Right cardiac atrium (tissue), 5 donors: Measurements from ENCODE around the gene CEP152. TPM values are rescaled to one million over a fixed set of nuclear protein-coding genes. Genes with fewer than 3 reads are reported as not detected.

Experiments used
- ATAC-seq, 2 donors: fragments of 200-7000 bp; cut with Tn5 transposase; one replicate each; pipeline versions ENCODE4 v1.8.0 to v1.9.1; 2020; ENCODE audit warnings: moderate library complexity in 2 of 2, mild to moderate bottlenecking in 1 of 2
- DNase-seq, 3 donors: peaks; one replicate each; pipeline ENCODE4 v3.0.0-alpha.2; 2020
- H3K27ac ChIP-seq: one replicate; pipeline ENCODE4 v1.5.1; 2013; ENCODE audit warnings: mild to moderate bottlenecking, low read length, control low read depth, moderate library complexity
- H3K27me3 ChIP-seq: one replicate; pipeline ENCODE4 v1.6.1; 2013; ENCODE audit not compliant: control insufficient read depth, insufficient read depth
- H3K4me1 ChIP-seq: one replicate; pipeline ENCODE4 v1.6.1; 2013; ENCODE audit warnings: low read length; ENCODE audit not compliant: control insufficient read depth, insufficient read depth
- H3K4me3 ChIP-seq: one replicate; pipeline ENCODE4 v1.5.1; 2013; ENCODE audit warnings: low read length, control low read depth
- H3K9me3 ChIP-seq: one replicate; pipeline ENCODE4 v1.6.1; 2013; ENCODE audit warnings: low read length; ENCODE audit not compliant: control insufficient read depth
- WGBS: extraction: QIAGEN DNeasy Blood & Tissue Kit; methylation state at CpG from one replicate; pipeline ENCODE4 v1.1.7; 2013; 5-methylcytosine and 5-hydroxymethylcytosine counted together
- intact Hi-C, 4 donors: fragments of 100-400 bp; cut with DNase I; formaldehyde crosslinking; loops; one replicate each; pipeline versions ENCODE4 v1.11.0 to v1.14.0; 2022 to 2023
- polyA plus RNA-seq: library from polyadenylated mRNA; stranded (reverse); fragments of 200-250 nt; gene quantifications from one replicate; pipeline ENCODE4 v1.2.3, GENCODE V29; 2013
- total RNA-seq, 4 donors: library from RNA; stranded (reverse); fragmentation: NEBNext Ultra II Directional; extraction: Animal tissue kit (Norgen Biotek cat#: 25700); gene quantifications; one replicate each; pipeline ENCODE4 v1.2.1, GENCODE V29; 2021
- donor health status: healthy with polysubstance abuse.
- donor health status: DM: no; HTN: yes; CAD: no.
- donor health status: DM: no; HTN: no; CAD: no.
- donor health status: DM: no; HTN: yes; CAD: no; lungs with severe emphysema.
- donor health status: DM: yes; HTN: yes; CAD: no.

Gene CEP152
- total and polyA plus RNA-seq, 5 donors: 1.0 to 2.8 (median 2.4) TPM

DNA sequence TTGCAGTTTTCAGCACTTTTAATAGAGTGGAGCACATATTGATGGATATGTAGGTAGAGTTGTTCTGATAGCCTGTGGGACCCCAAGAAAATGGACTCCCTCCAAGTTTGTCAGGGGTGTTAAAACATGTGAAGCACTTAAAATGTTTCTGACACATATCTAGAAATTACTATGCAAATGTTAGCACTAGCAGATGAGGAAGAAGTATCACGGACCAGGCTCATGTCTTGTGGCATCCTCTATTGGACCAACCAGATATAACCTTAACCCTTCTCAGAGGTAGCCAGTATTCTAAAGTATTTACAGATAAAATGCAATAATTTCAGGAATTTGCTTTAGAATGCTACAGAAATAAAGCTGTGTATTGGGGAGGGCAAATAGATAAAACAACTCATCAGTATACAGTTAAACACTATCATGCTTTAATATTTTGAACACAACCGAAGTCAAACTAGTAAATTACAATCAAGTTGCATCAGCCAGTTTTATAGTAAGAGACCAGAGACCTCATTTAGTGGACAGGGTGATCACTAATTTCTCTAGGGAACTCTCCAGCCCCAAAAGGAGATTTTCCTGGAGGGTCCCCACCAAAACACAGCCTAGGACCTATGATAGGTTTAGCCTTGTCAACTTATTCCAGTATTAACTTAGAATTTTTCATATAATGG is 108.2 kb downstream of the CEP152 start:
- 85% methylated on average over 2 of the region's 2 CpGs for WGBS
- intact Hi-C loops: no loop called here
- no peak for ATAC-seq
- Histone ChIP-seq H3K27me3 (no peaks in the 10 kb centered on the region), H3K4me3 (no peak overlapping the region), H3K9me3 (no peaks in the 10 kb centered on the region), H3K4me1 (no peaks in the 10 kb centered on the region), H3K27ac (no peak overlapping the region)
- no peak for DNase-seq

DNA sequence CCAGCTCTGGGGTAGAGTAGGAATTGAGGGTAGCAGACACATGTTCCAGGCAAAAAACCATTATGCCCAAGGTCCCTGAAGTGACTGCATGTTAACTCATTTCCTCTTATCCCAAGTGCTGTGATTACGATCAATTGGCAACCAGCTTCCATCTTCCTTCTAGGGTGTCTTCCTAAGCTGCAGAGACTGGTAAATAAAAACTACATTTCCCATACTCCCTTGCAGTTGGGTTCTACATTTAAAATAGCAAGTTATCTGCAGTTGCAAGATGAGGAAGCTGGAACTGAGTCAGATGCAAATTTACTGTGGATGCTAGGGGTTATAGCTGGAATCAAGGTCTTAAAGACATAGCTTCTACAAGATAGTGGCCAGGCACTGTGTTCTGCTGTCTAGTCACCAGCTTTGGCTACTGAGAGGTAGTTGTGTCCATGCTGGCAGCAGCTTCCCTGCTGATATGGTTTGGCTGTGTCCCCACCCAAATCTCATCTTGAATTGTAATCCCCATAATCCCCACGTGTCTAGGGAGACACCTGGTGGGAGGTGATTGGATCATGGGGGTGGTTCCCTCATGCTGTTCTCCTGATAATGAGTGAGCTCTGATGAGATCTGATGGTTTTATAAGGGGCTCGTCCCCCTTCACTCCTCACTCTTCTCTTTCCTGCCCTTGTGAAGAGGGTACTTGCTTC is 114.1 kb downstream of the CEP152 start:
- no peak for ATAC-seq
- H3K4me1 ChIP-seq: peaks cover 1% of the 10 kb centered on the region
- H3K9me3 ChIP-seq: no peaks in the 10 kb centered on the region
- no peak for DNase-seq
- intact Hi-C loops: no loop called here
- no peaks in the 10 kb centered on the region for H3K27me3 ChIP-seq
- H3K27ac ChIP-seq: no peak overlapping the region
- H3K4me3 ChIP-seq: no peak overlapping the region
- WGBS: 42% methylated on average over 3 of the region's 3 CpGs

DNA sequence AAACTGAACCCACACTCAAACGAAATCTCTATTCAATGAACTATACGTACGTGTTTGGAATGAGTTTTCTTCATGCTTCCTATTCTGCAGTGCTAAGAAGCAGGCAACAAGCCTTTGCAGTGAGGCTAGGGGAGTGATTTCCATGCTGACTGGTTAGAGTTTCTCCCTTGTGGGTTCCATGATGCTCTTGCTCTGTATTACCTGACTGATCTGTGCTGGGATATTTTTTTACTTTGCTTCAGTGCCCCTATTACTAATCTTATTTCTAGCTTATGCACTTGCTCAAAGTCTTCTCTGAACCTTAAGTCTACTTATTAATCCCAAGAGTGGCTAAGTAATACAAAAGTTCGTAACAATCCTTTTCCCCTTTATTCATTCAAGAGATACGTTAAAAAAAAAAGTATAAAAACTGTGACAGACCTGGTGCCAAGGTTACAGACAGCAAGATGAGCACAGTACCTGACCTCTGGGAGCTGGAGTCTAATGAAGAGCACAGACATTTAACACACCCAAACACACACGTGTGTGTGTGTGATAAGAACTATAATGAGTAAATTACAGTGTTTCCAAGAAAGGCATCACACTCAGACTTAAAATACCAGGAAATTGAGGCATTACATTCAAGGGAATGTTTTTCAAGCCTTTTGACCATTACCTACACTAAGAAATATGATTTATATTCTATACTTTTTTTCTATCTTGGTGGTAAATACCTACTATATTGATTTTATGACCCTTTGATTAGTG is 114.9 kb downstream of the CEP152 start:
- intact Hi-C loops: no loop called here
- no peaks in the 10 kb centered on the region for H3K27me3 ChIP-seq
- no peaks in the 10 kb centered on the region for H3K9me3 ChIP-seq
- DNase-seq (no peak), ATAC-seq (no peak)
- WGBS: 68% methylated on average over 6 of the region's 6 CpGs
- no peak overlapping the region for H3K27ac ChIP-seq
- peaks cover 1% of the 10 kb centered on the region for H3K4me1 ChIP-seq
- no peak overlapping the region for H3K4me3 ChIP-seq

DNA sequence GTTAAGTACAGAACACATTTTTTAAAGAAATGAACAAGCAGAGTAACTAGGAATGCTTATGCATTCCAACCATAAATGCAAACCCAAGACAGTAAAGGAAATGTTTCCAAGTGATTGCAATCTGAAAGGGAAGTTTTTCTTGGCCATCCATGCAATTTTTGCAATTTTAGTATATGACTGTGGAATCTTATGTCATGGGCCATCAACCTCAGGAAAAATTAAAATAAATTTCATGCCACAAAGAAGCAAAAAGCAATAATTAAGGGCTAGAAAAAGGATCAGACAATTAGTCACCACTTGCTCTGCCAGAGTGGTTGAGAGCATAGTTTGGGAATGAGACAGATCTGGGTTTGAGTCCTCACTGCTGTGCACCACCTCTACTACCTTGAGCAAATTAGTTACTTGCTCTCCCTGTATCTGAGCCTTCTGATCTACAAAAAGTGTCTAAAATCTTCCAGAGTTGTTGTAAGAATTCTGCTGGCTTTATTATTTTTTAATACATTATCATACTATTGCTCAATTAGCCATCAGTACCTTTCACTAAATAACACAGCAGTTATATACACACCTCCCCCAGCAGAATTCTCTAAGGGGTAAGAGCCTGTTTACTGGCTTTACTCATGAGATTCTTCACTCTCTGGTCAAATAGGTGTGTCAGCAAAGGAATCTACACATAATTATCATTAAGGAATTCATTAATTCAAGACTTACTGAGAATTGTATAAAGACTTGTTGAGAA is 115.6 kb downstream of the CEP152 start:
- Histone ChIP-seq H3K9me3 (no peaks in the 10 kb centered on the region), H3K27ac (no peak overlapping the region), H3K4me3 (no peak overlapping the region), H3K27me3 (no peaks in the 10 kb centered on the region), H3K4me1 (peaks cover 1% of the 10 kb centered on the region)
- no peak for DNase-seq
- intact Hi-C loops: no loop called here
- ATAC-seq: no peak

DNA sequence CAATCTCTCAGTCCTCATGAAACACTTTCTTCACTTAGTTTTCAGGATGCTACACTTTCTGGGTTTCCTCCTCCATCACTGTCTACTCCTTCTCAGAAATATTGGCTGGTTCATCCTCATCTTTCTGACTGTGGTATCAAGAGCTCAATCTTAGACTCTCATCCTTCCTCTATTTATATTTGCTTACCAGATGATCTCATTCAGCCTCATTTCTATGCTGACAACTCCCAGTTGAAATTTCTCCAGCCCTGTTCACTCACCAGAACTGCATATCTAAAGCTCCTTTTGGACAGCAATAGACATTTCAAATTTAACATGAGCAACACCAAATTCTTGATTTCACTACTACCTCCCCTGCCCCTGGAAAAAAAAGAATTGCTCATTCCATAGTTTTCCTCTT is 117.4 kb downstream of the CEP152 start:
- ATAC-seq (peak in 1 of 2 donors; percentile 47), DNase-seq (no peak)
- Histone ChIP-seq H3K27me3 (no peaks in the 10 kb centered on the region), H3K4me1 (peaks cover 1% of the 10 kb centered on the region), H3K4me3 (no peak overlapping the region), H3K27ac (no peak overlapping the region), H3K9me3 (no peaks in the 10 kb centered on the region)
- intact Hi-C loops: no loop called here

DNA sequence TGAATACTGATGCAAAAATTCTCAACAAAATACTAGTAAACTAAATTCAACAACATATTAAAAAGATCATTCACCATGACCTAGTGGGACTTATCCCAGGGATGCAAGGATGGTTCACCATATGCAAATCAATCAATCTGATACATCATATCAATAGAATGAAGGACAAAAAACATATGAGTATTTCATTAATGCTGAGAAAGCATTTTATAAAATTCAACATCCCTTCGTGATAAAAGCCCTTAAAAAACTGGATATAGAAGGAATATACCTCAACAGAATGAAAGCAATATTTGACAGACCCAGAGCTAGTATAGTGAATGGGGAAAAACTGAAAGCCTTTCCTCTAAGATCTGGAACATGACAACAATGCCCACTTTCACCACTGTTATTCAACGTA is 122.4 kb downstream of the CEP152 start:
- no peaks in the 10 kb centered on the region for H3K9me3 ChIP-seq
- no peaks in the 10 kb centered on the region for H3K27me3 ChIP-seq
- intact Hi-C loops: no loop called here
- ATAC-seq (no peak), DNase-seq (no peak)
- H3K27ac ChIP-seq: no peak overlapping the region
- WGBS: 48% methylated on average over 2 of the region's 2 CpGs
- no peaks in the 10 kb centered on the region for H3K4me1 ChIP-seq
- H3K4me3 ChIP-seq: no peak overlapping the region

Other genes with a start within 250 kb of the CEP152 start
- gene FBN1, start 165.4 kb downstream of the CEP152 start, total RNA-seq: 100 to 1,000 TPM in 1 of 4 donors, 10 to 100 TPM in 3; 31.3 to 101 (median 64.0) TPM
- gene FBN1, start 165.4 kb downstream of the CEP152 start, polyA plus RNA-seq: 17.9 TPM
- 100 to 1,000 TPM; 258 to 299 (median 276) TPM for gene EID1, start 67.1 kb upstream of the CEP152 start, total RNA-seq
- 318 TPM for gene EID1, start 67.1 kb upstream of the CEP152 start, polyA plus RNA-seq
- 1 to 10 TPM; 2.6 to 6.6 (median 3.6) TPM for gene SHC4, start 152.8 kb upstream of the CEP152 start, total RNA-seq
- 2.4 TPM for gene SHC4, start 152.8 kb upstream of the CEP152 start, polyA plus RNA-seq
- 10 to 100 TPM; 31.7 to 36.9 (median 34.4) TPM for gene SECISBP2L, start 235.4 kb upstream of the CEP152 start, total RNA-seq
- gene SECISBP2L, start 235.4 kb upstream of the CEP152 start, polyA plus RNA-seq: 9.1 TPM